HCT116 (cell line): ENCODE data around the gene HDAC10.

Experiments
- CTCF ChIP-seq, 3 experiments: fragments of 200-600 bp in 1 of 3; sonication (generic) in 1 of 3; IDR thresholded peaks in 2 of 3; conservative IDR thresholded peaks in 1 of 3; 2 replicates each; pipeline ENCODE4 v1.5.1; 2012 to 2017; ENCODE audit warnings: low read depth in 2 of 3, low read length in 2 of 3, antibody characterized with exemption in 1 of 3, borderline replicate concordance in 1 of 3, control low read depth in 1 of 3, mild to moderate bottlenecking in 1 of 3, mixed read lengths in 1 of 3, mixed run types in 1 of 3, moderate library complexity in 1 of 3; ENCODE audit not compliant: insufficient read depth in 1 of 3
- POLR2A ChIP-seq: IDR thresholded peaks from 2 replicates; pipeline ENCODE4 v1.7.0; 2011; ENCODE audit warnings: borderline replicate concordance; ENCODE audit not compliant: insufficient read depth, insufficient read length; ENCODE audit errors: extremely low read depth
- ZNF274 ChIP-seq: fragments of 200-500 bp; sonication (Bioruptor generic); IDR thresholded peaks from 2 replicates; pipeline ENCODE4 v1.6.1; 2014; ENCODE audit warnings: mild to moderate bottlenecking, low read depth, low read length, inconsistent platforms

GRCh38 chr22:50216055-50216683, 34.9 kb downstream of the HDAC10 start:
- TF ChIP-seq CTCF (IDR thresholded peaks at IDR 0.05 in 2 of 3, conservative IDR thresholded peaks at IDR 0.05 in 1 of 3; ENCODE audit: borderline replicate concordance in 1 of 3, insufficient read depth in 1 of 3, low read depth in 2 of 3, low read length in 2 of 3) (no peak), POLR2A (no peak), ZNF274 (no peak)
